Retinal pigment epithelial cell (primary cell): ENCODE data around the gene TMEM191C.
"Not testable (repeated sequence)": the region's sequence is repeated elsewhere in the genome, so short reads cannot be mapped to it uniquely, and the experiment has no call there.

Source experiments
- DNase-seq: peaks from one replicate; pipeline ENCODE4 v3.0.0-alpha.2; 2010; ENCODE audit warnings: low read depth
- H3K4me3 ChIP-seq: 2 replicates; pipeline ENCODE4 v1.5.1; 2011; ENCODE audit warnings: mild to moderate bottlenecking, low read length, control low read depth, moderate library complexity

The TMEM191C gene

DNA sequence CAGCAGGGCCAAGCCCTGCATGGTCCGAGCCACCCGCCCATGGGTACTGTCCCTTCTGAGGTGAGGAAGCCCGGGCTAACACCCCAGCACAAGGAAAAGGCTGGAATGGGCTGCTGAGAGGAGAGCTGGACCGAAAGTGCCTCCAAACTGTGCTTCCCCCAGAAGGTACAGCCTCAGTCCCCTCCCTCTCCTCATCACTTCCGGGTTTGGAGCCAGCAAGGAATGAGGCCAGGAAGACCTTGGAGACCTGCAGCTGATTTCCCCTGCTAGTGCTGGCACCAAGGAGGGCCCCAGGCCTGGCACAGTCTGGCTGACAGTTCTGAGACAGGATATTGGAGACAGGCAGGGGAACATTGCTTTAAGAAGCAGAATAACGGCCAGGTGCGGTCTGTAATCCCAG is 31.3 kb downstream of the TMEM191C start:
- not testable (repeated sequence) for DNase-seq, H3K4me3 ChIP-seq

DNA sequence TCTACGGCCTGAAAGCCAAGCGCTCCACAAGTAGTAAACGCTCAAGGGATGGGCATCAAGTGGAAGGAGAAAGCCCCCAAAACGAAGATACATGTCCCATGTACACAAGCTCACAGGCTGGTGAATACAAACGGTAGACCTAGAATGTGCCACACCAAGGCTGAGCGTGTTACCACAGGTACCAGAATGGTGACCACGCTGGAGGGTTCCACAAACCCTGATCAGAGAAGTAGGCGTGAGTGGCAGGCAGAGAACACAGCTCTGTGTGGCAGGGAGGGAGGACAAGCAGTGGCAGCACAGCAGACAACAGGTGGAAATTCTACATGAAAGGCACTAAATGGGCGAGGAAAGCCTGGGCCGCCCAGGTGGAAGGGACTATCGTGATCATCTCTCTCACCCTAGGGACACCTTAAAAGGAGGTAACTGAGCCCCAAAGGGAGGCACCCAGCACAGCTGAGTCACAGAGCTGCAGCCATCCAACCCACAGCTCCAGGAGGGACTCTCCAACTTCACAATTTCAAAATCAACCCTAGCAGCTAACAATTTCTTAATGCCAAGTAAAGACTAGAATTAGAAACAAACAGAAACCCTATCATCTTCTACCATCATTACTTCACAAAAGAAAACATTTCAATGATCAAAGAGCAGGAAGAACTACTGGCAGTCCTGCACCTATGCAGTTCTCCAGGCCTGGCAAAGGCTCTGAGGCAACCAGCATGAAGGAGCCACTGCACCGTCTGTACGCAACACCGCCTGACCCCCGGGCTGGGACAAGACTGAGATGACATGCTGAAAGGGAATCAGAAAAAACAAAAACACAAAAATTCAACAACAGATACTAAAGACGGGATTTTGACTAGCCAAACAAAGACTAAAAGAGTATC is 32.7 kb downstream of the TMEM191C start:
- H3K4me3 ChIP-seq, DNase-seq: not testable (repeated sequence)

DNA sequence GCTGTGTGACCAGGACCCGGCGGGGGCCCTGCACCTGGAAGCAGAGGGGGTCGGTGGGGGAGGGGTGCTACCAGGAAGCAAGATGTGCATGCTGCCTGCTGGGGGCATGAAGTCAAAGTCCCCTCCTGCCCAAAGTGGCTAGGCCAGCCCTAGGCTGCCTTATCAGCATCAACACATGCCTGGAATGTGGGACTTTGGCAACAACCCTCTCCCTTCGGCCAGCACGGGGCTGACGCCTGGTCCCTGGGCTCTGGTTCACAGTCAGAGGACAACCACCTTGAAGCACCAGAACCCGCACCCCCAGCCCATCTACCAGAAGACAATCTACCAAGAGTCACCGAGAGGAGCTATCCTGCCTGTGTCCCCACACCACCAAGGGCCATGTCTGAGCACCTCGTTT is 43.2 kb downstream of the TMEM191C start:
- not testable (repeated sequence) for DNase-seq, H3K4me3 ChIP-seq

DNA sequence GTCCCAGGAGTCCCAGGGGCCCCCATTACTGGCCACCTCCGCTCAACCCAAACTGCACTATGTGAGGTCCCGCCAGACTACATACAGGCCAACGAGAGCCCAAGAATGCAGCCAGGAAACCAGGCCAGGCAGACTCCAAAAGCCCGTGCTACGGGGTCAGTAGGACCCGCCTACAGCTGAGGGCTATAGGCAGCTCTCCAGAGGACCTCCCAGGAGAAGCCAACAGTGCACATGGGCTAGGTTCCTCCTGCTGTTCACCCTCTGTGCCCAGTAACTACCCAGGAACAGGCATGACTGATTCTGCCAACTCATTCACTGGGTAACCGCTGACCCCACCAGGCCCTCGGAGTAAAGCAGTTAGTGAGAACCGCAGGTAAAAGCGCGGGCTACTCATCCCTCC is 44.8 kb downstream of the TMEM191C start:
- not testable (repeated sequence) for DNase-seq, H3K4me3 ChIP-seq

DNA sequence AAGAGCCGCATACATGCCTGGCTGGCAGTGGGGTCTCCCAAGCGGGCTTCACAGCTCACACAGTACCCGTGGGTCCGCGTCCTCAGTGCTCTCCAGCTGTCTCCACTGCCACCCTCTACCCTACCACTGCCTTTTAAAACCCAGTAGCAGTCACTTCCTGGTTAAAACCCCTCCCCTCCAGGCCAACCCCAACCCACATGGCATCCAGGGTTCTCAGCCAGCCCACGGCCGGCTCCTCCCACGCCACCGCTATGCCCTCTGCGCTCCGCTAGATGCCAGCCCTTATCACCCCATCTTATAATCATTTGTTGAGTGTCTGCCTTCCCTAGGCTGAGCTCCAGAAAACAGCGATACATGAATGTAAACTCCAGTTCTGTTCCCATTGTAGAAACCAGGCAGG is 46.9 kb downstream of the TMEM191C start:
- not testable (repeated sequence) for DNase-seq, H3K4me3 ChIP-seq

DNA sequence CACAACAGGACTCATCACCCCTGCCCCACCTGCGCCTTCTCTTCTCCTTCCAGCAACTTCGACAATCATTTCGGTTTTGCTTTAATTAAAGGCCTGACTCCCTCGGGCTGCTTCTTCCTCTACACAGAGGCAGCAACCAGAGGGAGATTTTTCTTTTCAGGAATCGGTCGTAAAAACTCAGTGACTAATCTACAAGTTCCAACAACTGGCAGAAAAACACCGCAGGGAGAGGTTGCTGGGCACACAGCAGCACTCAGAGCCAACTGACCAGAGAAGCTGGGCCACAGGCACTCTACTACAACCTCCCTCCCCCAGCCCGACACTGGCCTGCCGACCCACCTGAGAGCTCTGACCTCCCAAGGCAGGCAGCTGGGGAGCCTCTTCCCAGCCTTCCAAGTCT is 48.0 kb downstream of the TMEM191C start:
- DNase-seq, H3K4me3 ChIP-seq: not testable (repeated sequence)

DNA sequence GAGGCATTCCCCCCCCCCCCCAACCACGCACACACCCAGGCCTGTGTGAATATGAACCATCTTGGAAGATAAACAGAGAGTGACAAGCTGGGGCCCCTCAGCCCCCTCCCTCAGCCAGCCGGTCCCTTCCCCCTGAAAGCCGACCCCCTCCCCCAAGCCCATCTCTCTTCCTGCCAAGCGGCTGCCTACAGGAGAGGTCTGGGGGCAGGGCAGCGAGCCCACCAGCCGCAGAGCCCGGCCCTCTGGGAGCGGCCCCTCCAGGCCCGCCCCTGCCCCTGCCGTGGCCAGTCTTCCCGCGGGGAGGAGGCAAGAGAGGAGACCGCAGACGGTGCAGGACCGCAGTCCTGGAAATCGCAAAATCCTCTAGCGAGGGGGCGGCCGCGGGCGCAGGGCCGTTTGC is 49.3 kb downstream of the TMEM191C start:
- H3K4me3 ChIP-seq, DNase-seq: not testable (repeated sequence)

DNA sequence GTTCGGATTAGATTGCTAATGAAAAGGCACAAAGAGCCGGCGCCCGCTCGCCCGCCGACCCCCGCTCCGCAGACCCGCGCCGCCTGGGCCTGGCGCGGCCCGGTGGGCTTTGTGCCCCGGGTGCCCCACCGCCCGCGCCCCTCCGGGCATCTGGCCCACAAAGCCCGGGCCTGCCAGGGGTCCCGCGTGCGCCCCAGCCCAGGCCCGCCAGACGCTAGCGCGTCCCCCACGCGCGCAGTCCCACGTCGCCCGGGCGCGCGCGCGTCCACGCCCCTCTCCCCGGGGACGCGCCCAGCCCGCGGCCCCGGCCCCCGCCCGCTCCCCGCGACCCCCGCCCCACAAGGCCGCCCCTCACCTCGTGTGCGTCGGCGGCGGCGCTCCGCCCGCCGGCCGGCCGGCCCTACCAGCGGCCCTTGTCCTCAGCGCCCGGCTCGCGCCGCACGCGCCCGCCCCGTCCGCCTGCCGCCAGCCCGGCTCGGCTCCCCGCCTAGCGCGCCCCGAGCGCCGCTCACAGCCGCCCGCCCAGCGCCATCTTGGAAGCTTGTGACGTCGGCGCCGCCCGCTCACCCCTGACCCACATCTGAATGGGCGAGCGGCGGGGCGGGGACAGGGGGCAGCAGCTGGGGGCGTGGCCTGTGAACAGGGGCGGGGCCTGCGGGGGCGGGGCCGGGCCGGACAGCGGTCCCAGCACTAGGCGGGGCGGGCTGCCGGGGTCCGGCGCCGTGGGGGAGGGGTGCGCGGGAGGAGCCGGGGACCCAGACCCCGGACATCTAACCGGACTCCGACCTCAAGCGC is 50.0 kb downstream of the TMEM191C start:
- H3K4me3 ChIP-seq, DNase-seq: not testable (repeated sequence)
